Ammon's horn (tissue), 1 donor: ENCODE results near the gene DLL1.

Experiments used
- DNase-seq: peaks from one replicate; pipeline ENCODE4 v3.0.0-alpha.2; 2016; ENCODE audit warnings: low spot score

Gene DLL1

DNA sequence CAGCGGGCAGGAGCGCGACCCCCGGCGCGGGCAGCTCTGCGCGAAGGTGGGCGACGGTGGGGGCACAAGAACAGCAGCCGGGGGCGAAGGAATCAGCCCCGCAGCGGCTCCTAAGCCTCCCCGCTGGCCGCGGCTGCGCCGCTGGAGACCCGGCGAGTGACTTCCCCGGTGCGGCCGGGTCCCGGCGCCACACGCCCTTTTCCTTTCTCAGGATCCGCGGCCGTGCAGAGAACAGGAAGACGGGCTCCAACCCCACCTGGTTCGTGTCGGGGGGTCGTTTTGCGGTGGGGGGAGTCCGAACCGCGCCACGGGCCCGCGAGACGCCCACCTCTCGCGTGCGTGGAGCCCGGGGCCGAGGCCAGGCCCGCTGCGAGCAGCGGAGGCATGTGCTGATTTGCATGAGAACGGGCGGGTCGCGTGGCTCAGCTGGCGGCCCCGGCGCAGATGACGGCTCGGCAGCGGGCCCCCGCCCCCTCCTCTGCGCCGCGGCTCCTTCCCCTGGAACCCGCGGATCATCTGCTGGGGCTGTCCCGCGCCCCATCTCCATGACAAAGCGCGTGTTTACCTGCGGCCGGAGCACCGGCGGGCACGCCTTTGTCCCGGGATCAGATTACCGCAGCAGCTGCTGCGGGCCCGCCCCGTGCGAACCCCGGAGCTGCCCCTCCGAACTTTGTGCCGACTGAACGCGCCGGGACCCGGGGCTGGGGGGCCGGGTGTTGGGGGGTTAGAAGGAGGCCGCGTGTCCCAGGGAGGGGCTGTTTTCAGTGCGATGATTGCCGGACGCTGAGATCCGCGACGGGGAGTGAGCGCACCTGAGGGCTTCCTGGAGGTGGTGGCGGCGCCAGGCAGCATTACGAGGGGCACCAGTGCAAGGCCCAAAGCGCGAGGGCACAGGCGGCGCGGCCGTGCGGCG is 4.9 kb upstream of the DLL1 start:
- DNase-seq, result no peak

DNA sequence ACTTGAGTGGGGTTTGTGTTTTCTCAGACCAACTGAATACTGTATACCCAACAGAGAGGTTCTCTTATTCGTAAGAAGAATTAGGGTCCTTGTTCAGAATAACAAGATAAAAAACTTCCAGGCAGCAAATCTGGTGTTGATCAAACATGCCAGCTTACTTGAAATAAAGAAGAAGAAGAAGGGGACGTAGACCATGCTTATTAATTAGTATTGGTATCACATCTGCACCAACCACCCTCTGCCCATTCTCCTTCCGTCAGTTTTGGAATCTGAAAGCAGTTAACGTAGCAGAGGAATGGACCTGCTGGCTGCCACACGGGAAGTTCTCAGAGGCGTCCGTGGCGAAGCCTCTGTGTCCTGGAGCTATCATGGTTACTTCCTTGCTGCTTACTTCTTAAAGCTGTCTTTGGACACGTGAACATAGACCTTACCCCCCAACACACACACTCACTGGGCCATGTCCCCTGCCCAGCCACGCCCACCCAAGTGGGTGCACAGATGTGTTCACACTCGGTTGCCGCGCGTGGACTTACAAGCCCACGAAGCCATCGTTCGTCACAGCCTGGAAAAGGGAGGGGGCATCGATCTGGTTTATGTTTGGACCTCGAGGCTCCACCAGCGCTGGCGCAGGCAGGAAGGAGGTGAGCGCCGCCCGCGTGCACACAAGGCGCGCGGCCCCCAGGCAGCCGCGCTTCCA is 4.1 kb upstream of the DLL1 start:
- no peak for DNase-seq

DNA sequence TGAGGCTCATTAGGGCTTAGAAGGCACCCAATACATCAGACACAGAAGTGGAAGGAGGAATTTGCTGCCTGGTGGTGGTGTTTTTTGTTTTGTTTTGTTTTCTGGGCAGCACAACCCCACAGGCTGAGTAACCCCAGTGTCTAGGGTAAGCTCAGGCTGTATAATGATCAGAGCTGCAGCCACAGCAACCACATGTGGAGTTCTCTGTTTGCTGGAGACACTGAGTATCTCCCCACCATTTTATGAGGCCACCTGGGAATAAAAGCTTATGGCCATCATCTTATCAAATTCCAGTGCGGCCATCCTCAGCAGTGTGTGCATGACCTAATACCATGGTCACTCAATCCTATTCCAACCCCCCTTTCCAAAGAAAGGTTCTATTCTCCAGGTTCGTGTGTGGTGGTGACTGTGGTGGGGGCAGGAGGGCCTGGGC is 3.4 kb upstream of the DLL1 start:
- no peak for DNase-seq

DNA sequence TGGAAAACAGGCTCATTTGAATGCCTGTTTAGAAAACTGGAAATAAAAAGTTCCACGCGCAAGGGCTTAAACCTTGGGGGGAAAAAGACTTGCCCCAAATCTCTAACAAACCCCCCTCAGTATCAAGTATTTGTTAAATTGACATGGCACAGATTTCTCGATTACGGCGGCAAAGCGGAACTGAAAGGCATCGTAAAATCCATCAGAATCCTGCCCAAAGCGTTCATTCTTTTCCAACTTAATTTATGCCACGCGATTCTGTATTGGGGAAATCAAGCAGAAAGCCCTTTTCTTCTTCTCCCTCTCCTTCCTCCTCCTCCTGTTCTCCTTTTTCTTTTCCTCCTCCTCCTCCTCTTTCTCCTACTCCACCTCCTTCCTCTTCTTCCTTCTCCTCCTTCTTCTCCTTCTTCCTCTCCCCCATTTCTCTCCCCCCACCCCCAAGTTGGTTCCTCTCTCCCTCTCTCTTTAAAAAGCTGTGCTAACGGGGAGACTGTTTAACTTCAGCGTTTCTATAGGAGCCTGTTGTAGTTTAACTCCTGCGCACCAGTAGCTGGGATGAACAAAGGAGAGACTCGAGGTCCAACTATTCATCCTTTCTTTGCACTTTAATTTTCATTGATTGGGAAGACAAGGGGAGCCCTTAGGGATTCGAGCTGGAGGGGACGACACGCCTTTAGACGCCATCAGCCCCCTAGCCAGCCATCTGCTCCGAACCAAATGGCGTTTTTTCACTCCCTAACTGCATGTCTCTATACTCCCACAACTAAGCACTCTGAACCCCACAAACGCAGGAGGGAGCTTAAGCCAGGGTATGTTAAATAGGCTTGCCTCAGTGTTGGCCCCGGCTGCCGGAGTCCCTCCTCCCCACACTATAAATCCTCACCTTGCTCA is 2.7 kb upstream of the DLL1 start:
- no peak for DNase-seq

DNA sequence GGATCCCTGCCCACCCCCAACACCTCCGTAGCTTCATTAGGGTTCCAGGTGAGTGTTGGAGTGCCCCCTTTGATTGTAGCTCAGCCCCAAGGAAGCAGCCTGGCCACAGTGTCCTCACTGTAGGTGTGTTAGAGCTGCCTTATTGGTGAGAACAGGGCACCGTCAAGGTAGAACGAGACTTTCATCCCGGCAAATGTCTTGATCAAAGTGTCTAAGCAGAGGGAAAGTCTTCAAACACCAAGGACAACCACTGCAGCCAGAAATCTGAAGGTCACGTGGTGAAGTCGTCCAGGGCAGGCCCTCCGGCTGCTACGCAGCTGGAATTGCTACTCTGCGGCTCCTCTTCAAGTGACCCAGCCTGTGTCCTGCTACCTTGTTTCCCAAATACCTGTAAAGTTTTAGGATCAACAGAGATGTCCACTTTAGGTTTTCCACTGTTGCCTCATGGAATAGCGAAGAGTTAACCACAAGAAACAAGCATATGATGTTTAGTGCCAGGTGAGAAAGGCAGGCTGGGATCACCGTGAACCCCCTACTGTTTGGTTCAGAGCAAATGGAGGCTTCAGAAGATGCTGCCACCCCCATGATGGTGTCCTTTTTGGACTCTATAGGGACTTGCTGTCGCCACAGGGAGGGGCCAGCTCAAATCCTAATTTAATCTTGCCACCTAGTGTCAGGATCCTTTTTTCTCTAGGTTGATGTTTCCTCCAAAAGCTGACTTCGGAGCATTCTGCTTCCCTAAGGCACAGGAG is 1.7 kb upstream of the DLL1 start:
- peak; percentile 67 for DNase-seq

DNA sequence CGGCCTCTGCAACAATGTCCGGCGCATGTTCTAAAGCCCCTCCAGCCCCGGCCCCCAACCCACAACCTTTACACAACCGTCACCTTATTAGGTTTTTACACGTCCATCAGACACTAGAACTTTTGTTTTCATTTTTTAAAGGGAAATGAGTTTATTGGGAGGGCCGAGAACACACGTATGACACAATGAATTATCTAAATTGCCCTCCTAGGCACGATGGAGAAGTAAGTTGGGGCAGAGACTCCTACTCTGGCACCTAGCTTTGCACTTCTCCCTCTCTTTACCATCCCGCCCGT is 1.2 kb upstream of the DLL1 start:
- DNase-seq, result no peak

DNA sequence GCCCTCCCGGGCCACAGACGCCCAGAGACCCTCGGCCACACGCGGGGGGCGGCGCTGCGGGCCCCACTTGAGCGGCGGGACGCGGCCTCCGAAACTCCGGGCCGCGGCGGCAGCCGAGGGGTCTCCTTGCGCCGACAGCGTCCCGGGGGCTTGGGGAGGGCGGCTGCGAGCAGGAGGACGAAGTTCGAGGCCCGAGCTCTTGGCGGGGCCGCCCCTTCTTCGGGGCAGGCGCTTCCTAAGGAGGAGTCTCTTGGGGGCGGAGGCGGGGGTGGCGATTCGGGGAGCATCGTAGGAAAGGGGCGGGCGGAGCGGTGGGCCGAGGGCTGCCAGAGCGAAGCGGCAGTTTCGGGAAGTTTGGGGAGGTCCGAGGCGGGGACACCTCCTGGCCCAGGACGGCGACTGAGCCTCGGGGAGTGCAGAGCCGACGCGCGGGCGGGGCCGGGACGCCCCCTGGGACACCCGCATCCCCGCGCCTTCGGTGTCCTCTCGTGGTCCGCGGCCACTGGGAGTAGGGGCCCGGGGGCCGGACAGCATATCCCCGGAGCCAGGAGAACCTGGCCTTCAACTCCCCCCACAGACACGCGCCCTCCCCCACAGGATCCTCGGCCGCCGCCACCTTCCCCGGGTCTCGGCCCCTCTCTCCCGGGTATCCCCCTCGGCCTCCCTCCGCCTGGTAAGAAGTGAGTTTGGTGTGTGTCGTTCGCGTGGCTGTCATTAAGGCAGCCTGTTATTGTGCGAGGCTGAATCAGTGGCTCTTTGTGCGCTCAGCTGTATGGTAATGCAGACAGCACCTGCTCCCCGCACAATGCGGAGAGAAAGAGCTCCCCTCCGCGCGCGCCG is 613 bp upstream of the DLL1 start:
- DNase-seq, result peak; percentile 94

DNA sequence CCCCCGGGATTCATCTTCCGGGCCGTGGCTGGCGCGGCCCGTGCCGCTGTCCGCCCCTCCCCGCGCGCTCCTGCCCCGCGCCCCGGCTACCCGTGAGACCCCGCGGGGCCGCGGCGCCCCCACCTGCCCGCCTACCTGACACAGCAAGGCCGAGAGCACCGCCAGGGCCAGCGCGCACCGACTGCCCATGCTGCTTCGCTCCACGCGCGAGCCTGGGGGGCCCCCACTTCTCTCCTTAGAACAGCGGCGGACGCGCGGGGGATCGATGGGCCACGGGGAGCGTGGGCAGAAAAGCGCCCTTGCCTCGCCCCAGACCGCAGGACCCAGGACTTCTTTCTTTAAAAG is 955 bp downstream of the DLL1 start:
- no peak for DNase-seq

DNA sequence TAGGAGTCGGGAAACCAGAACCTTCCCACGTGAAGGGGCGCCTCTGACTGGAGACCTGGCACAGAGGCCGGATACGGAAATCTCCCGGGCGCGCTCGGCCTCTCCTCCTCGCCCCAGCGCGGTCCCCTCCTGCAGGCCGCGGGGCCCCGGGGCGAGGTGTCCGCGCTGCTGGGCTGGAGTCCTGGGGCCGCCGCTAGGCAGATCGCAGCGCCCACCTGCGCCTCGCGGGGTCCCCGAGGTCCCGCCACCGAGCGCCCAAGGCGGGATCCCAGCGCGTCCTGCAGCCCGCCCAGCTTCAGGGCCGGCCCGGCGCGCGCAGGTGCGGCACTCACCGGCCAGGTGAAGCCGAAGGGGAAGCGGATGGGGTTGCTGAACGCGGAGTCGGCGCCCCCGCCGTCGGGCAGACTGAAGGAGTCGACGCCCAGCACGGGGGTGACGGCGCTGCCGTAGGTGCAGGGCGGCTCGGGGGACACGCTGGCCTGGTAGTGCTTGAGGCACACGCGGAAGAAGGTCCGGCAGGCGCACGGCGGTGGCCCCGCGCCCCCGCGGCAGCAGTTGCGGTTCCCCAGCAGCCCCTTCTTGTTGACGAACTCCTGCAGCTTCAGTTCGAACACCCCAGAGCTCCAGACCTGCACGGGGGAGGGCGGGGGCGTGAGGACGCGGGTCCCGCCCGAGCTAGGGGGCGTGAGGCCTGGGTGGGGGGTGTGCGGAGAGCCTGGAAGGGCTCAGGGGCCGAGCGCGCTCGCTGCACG is 1.5 kb downstream of the DLL1 start:
- DNase-seq, result no peak

DNA sequence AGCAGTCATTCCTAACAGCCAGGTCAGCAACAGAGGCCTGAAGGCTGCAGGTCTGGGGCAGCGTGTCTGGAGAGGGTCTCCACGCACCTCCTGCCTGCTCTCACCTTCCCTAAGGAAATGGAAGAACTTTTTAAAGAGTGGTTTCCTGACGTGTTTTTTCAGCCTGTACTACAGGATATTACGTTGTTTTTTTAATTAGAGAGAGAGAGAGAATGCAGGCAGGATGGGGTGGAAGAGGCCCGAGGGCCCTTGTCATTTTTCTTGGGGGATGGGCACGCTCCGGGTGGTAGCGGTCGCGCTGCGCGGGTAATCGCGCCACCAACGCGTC is 2.1 kb downstream of the DLL1 start:
- no peak for DNase-seq

DNA sequence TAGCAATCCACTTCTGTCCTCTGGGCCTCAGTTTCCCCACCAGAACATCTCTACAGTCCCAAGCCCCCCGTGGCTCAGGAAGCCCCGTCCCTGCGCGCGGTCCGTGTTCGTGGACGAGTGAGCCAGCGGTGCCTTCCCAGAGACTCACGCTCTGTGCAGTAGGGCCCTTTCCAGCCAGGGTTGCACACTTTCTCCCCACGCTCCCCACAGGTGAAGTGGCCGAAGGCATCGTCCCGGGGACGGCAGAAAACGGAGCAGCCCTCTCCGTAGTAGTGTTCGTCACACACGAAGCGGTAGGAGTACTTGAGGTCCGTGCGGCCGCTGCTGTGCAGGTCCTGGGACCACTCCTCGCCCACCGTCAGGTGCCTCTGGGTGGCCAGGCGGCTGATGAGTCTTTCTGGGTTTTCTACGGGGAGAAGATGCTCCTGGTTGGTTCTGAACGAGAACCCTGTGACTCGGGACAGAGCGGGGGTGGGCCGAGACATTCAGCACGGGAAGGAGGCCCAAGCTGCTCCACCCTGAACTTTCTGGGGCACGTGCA is 2.7 kb downstream of the DLL1 start:
- DNase-seq, result no peak

DNA sequence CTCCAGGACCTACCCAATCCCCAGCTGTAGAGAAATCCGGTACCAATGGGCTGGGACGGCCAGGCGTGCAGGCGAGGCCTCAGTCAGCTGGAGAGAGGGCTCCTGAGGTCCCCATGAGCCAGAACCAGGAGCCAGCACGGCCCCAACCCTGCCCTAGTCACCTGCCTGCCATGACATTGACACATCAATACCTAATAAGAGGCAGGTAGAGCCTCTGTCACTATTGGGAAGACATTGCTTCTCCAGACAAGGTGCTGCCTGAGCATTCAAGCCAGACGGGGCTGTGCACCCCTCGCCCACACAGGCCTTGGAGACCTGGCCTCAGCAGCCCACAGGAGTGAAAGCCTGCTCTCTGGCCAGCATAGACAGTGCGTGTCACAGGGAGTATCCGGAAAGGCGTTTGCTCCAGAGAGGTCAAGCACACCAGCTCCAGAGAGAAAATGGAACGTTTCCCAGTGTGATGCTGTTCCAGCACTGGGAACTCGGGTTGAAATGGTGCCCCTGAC is 3.5 kb downstream of the DLL1 start:
- no peak for DNase-seq

DNA sequence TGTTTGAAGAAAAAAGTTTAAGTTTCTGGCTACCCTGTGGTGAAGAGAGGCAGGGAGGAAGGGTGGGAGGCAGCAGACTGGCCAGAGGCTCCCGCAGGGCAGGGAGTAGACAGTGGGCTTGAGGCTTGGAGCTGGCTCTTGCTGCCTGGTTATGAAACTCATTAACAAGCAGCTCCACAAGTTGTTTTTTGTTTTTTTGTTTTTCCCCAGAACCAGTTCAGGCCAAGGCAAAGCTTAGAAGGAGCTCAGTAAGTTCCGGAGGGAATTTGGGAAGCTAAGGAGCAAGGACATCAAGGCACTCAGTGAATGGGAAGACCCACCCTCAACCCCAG is 4.0 kb downstream of the DLL1 start:
- no peak for DNase-seq

DNA sequence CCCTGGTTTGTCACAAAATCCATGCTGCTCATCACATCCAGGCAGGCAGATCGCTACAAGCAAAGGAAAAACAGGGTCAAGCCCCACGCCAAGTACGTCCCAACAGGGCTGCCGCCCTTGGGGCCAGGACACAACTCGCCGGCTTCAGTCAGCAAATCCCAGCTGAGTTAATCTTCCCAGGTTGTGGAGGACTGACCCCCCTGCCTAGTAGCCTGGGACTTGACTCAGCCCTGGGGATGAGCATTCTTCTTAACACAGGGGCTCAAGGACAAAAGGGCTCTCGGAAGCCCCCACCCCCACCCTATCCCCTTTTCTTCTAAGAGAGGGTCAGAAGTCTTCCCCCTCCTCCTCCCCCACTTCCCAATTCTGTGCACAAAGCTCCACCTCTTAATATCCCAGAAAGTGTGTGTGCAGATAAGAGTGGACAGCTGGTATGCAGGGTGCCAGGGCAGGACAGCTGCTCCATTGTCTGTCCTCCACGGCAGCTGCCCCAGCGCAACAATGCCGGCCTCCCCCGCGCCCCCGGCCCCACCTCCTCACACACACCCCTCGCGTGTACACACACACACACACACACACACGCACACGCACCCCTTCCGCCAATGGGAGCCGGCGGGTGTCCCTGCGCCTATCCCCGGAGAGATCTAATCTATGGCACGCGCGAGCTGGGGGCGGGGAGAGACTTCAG is 4.5 kb downstream of the DLL1 start:
- peak; percentile 84 for DNase-seq

DNA sequence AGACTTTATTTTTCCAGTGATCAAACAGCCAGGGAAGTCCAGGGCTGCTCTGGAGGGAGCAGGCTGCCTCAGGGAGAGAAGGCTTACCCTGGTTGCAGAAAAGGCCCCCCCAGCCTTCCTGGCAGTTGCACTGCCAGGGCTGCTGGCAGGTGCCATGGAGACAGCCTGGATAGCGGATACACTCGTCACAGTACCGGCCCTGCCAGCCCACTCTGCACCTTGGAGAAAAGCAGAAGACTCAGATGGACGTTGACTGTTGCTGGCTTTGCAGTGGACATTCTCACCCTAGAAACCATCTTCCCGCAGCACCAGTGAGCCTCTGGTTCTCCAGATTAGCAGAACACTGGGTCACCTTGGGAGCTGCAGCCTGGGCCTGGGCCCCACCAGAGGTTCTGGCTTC is 5.4 kb downstream of the DLL1 start:
- DNase-seq, result no peak

DNA sequence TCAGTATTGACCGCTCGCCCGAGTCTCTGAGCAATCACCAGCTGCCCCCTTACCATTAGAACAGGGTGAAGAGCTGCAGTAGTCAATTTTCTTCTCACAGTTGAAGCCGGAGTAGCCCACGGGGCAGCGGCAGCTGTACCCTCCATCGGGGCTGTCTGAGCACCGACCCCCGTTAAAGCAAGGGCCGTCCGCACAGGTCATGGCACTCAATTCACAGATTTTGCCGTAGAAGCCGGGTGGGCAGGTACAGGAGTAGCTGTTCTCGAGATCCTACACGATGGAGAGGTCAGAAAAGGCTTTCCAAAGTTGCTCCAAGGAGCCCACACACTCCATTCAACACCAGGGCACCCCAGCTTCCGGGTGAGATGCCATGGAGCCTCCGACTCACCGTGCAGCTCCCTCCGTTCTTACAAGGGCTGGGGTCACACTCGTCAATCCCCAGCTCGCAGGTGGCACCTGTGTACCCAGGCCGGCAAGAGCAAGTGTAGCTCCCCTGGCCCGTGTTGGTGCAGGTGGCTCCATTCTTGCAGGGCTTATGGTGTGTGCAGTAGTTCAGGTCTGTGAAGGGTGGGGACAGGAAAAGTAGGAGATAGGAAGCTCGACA is 5.9 kb downstream of the DLL1 start:
- DNase-seq, result no peak

DNA sequence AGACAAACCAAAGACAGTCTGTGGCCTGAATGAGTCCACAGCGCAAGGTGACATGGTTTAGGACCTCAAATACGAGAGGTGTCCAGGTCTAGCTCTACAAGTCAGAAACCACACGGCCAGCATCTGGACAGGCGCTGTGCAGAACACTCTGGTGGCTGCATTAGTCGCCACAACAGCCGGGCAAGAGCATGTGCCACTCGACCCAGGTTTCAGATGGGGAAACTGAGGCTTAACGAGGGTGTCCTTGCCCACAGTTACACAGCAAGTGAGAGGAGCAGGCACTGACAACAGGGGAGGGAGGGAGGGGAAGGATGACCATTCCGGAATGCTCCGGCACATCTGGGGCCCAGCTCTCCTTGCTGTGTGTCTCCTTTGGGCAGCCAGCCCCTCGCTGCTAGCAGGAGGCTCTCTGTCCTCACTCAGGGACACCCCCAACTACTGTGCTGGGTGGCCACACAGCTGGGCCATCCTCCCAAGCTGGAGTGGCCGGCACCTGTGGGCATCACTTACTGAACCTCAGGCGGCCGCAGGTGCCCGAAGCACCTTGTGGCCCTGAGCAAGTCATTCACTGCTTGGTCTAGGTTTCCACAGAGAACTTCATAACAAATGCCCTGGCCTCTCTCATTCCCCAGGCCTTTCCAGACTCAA is 6.6 kb downstream of the DLL1 start:
- DNase-seq, result no peak

DNA sequence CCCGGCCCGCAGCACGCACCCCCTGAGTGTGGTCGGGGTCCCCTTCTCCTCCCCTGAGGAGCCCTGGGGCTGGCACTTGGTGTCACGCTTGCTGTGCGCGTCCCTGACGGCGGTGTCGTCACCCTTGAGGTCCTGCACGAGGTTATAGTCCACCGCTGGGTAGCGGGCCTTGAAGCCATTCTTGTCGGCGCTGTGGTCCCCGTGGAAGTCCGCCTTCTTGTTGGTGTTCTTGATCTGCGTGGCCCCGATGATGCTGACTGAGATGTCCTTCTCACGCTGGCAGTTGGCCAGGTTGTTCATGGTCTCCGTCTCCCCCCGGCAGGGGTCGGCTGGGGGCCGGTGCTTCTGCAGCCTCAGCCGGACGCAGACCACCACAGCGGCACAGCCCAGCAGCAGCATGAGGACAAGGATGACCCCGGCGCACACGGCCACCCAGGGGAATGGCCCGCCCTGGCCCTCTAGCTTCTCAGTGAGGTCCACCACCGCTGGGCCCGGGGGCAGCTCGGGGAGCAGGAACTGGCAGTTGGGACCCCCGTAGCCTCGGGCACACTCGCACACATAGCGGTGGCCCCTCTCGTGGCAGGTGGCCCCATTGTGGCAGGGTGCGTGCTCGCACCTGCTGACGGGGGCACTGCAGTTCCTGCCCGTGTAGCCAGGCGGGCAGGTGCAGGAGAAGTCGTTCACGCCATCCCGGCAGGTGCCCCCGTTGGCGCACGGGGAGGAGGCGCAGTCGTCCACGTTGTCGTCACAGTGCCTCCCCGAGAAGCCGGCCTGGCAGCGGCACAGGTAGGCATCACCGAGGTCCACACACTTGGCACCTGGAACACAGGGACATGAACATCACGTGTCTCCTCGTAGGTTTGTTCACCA is 7.4 kb downstream of the DLL1 start:
- no peak for DNase-seq
